K562 (cell line): ENCODE data around the gene RNF41. TPM values are rescaled to one million over a fixed set of nuclear protein-coding genes. Genes with fewer than 3 reads are reported as not detected.

Experiments used
- ATAC-seq: fragments of 200-7000 bp; cut with Tn5 transposase; 3 replicates; pipeline ENCODE4 v1.9.1; 2020; ENCODE audit warnings: moderate library complexity
- BruUV-seq: library from RNA; stranded (reverse); fragments of 400-500 nt; replicated peaks from 2 replicates; lab custom pipeline; 2021; lab: Mats Ljungman, UMichigan
- CTCF ChIA-PET: fragments of 300-600 bp; formaldehyde crosslinking; extraction: SDS; loops from one replicate; lab custom pipeline; 2021; ENCODE audit warnings: low intra/inter-chr PET ratio; lab: Yijun Ruan, JAX
- POLR2A ChIA-PET: fragments of 300-600, 350-650 bp; sonication (Branson Sonifier 250); formaldehyde crosslinking; extraction: SDS; loops from one replicate; lab custom pipeline; 2021; ENCODE audit warnings: antibody characterized with exemption, inconsistent platforms; lab: Yijun Ruan, JAX
- DNase-seq, 4 experiments: peaks; one replicate each; pipeline versions ENCODE4 v3.0.0 to v3.0.0-alpha.2; 2011 to 2018; ENCODE audit warnings: low spot score in 3 of 4, mixed read lengths in 3 of 4; ENCODE audit errors: extremely low read depth in 1 of 4
- FAIRE-seq: peaks from 2 replicates; lab custom pipeline; 2011; peaks lifted over from hg19 to GRCh38; lab: Jason Lieb, UNC
- H2AFZ ChIP-seq: 2 replicates; pipeline ENCODE4 v1.6.0; 2011; ENCODE audit warnings: low read depth, low read length, control low read depth, inconsistent platforms
- H3K27ac ChIP-seq: fragments of 200-600 bp; 3 replicates; pipeline ENCODE4 v1.8.0; 2011; ENCODE audit warnings: low read depth, mild to moderate bottlenecking, control low read depth, inconsistent platforms, low read length, moderate library complexity, mixed read lengths; ENCODE audit errors: extremely low read depth
- H3K27me3 ChIP-seq, 2 experiments: fragments of 300-600 bp in 1 of 2; 2 replicates in 1 of 2; 3 replicates in 1 of 2; pipeline versions ENCODE4 v1.6.0 to v1.8.0; 2011; ENCODE audit warnings: inconsistent platforms in 2 of 2, low read length in 2 of 2, mild to moderate bottlenecking in 1 of 2, mixed read lengths in 1 of 2, moderate library complexity in 1 of 2; ENCODE audit not compliant: control insufficient read depth in 2 of 2, insufficient read depth in 2 of 2
- H3K36me3 ChIP-seq: fragments of 300-600 bp; 3 replicates; pipeline ENCODE4 v1.8.0; 2011; ENCODE audit warnings: mild to moderate bottlenecking, low read length, inconsistent platforms; ENCODE audit not compliant: control insufficient read depth, insufficient read depth
- H3K4me1 ChIP-seq, 2 experiments: fragments of 200-600 bp in 1 of 2; replicated peaks in 1 of 2; 2 replicates in 1 of 2; 3 replicates in 1 of 2; pipeline versions ENCODE4 v1.5.1 to v1.8.0; 2011; ENCODE audit warnings: inconsistent platforms in 2 of 2, low read length in 2 of 2, mild to moderate bottlenecking in 1 of 2, mixed read lengths in 1 of 2, moderate library complexity in 1 of 2; ENCODE audit not compliant: control insufficient read depth in 2 of 2, insufficient read depth in 2 of 2
- H3K4me2 ChIP-seq: 2 replicates; pipeline ENCODE4 v1.6.1; 2011; ENCODE audit warnings: low read length, control low read depth, inconsistent platforms, mixed read lengths; ENCODE audit not compliant: insufficient read depth
- H3K4me3 ChIP-seq: fragments of 200-600 bp; sonication (generic), shearing (Covaris generic); 2 replicates; pipeline ENCODE4 v1.5.1; 2016; ENCODE audit warnings: control low read depth, inconsistent platforms
- H3K79me2 ChIP-seq: fragments of 200-600 bp; 3 replicates; pipeline ENCODE4 v1.8.0; 2011; ENCODE audit warnings: low read length, inconsistent platforms; ENCODE audit not compliant: control insufficient read depth, insufficient read depth
- H3K9ac ChIP-seq, 2 experiments: 2 replicates each; pipeline versions ENCODE4 v1.6.0 to v1.6.1; 2011; ENCODE audit warnings: low read depth in 2 of 2, low read length in 2 of 2, control low read depth in 1 of 2, inconsistent platforms in 1 of 2, mild to moderate bottlenecking in 1 of 2, mixed read lengths in 1 of 2; ENCODE audit not compliant: insufficient read depth in 1 of 2
- H3K9me1 ChIP-seq: one replicate; pipeline ENCODE4 v1.6.0; 2011; ENCODE audit warnings: inconsistent platforms, mild to moderate bottlenecking, low read length, moderate library complexity; ENCODE audit not compliant: control insufficient read depth, insufficient read depth
- H3K9me3 ChIP-seq: replicated peaks from 2 replicates; pipeline ENCODE4 v1.5.1; 2011; ENCODE audit warnings: low read depth, low read length, inconsistent platforms; ENCODE audit not compliant: control insufficient read depth, insufficient read depth
- H4K20me1 ChIP-seq: replicated peaks from 2 replicates; pipeline ENCODE4 v1.6.1; 2011; ENCODE audit warnings: low read length, inconsistent platforms, mixed read lengths; ENCODE audit not compliant: control insufficient read depth, insufficient read depth
- EGR1 ChIP-seq: fragments of 450-650 bp; conservative IDR thresholded peaks from 2 replicates; pipeline ENCODE4 v1.6.1; 2017; ENCODE audit warnings: mild to moderate bottlenecking
- EP400 ChIP-seq: fragments of 450-650 bp; IDR thresholded peaks from 2 replicates; pipeline ENCODE4 v1.6.1; 2017; ENCODE audit warnings: antibody characterized with exemption, mild to moderate bottlenecking, moderate library complexity
- GATA2 ChIP-seq: sonication (generic); formaldehyde crosslinking; IDR thresholded peaks from 2 replicates; pipeline ENCODE4 v1.4.0; 2020; ENCODE audit warnings: mild to moderate bottlenecking, missing genetic modification reagents
- ZNF224 ChIP-seq: sonication (generic); formaldehyde crosslinking; IDR thresholded peaks from 2 replicates; pipeline ENCODE4 v1.8.0; 2022; ENCODE audit warnings: mild to moderate bottlenecking, missing genetic modification reagents
- ZNF444 ChIP-seq: fragments of 250-450 bp; sonication (Bioruptor Pico); IDR thresholded peaks from 2 replicates; pipeline ENCODE4 v1.4.0; 2020; ENCODE audit warnings: mild to moderate bottlenecking, moderate library complexity
- WGBS: fragments of 100-300 bp; shearing (Covaris generic); methylation state at CpG from one replicate; pipeline ENCODE4 v1.1.6; 2016; ENCODE audit warnings: low coverage, mixed read lengths; ENCODE audit not compliant: insufficient coverage; ENCODE audit errors: missing lambda C conversion rate; 5-methylcytosine and 5-hydroxymethylcytosine counted together
- in situ Hi-C: fragments of 300-500 bp; cut with MboI; formaldehyde crosslinking; loops from 4 replicates; pipeline ENCODE4 v1.15.0; 2018; ENCODE audit warnings: inconsistent platforms, mixed read lengths
- intact Hi-C: fragments of 100-400 bp; cut with micrococcal nuclease; formaldehyde crosslinking; loops from 2 replicates; pipeline ENCODE4 v1.14.2; 2022
- polyA plus RNA-seq, 8 experiments: library from polyadenylated mRNA; depleted of rRNA in 4 of 8; stranded (reverse) in 5 of 8; unstranded in 3 of 8; fragments of >200 nt; fragmentation: Nextera tagmentation in 2 of 8; fragmentation: Illumina TruSeq in 1 of 8; extraction: Ambion mirVana in 2 of 8; extraction: Trizol in 1 of 8; gene quantifications; 2 replicates each; pipeline versions ENCODE4 v1.2.1 to v1.2.3, GENCODE V29; 2011 to 2014; ENCODE audit warnings: inconsistent platforms in 1 of 8, missing spikeins in 1 of 8
- total RNA-seq, 7 experiments: library from RNA; depleted of rRNA in 6 of 7; stranded (reverse); fragments of >200 nt in 6 of 7; fragmentation: Illumina TruSeq in 2 of 7; extraction: Trizol in 2 of 7; gene quantifications; 2 replicates each; pipeline versions ENCODE4 v1.2.1 to v1.2.3, GENCODE V29; 2011 to 2021; ENCODE audit warnings: low replicate concordance in 1 of 7
- TF ChIP-seq, protein P1 (sequence below), 2 experiments: IDR thresholded peaks; 2 replicates each; pipeline ENCODE4 v1.6.1; 2012; ENCODE audit warnings: improper control_type of control experiment in 2 of 2, low read depth in 2 of 2, low read length in 2 of 2, borderline replicate concordance in 1 of 2

The RNF41 gene
- total and polyA plus RNA-seq, 9 of the 15 experiments (the other 6 are each of a cell fraction or from before 2014, with no cell fraction given), result 28.2 to 46.8 (median 33.8) TPM

DNA sequence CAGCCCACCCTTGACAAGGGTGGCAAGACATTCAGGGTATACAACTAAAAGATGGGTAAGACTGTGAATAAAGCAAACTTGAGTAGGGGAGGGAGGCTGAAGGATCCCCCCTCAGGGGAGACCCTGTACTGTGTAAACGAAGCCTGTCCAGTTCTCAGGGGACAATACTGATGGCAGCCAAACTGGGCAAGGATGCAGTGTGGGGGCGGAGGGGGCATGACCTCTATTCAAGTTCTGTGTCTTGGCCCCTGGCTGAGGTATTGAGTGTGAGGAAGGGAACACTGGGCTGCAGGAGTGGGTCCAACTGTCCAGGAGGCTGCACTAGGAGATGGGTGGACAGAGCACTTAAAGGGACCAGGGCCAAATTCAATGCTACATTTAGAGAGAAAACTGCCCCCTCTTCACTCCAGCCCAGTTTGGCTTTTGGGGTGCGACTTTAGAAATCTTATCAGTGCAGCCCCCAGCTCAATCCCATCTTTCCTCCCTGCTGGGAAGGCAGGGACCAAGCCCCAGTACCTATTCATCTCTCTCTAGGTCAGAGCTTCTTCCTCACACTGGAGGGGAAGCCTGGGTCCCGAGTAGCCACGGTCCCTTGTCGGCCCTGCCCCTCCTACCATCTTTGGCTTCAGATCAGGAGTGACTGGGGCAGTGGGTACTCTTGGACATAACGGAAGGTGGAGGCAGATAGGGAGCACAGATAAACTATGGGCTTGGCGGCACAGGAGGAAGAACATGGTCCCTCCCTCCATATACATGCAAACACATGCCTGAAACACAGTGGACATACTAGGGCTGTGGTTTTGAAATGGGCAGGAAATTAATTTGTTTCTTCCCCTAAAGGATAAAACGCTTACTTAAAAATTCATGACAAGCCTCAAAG lies 19.9 kb upstream of the RNF41 start:
- H3K27me3 ChIP-seq, result no peaks in the 10 kb centered on the region
- intact Hi-C loops, result no loop called here
- WGBS, result 69% methylated on average over 8 of the region's 9 CpGs
- no peak overlapping the region for H3K27ac ChIP-seq
- H3K9me3 ChIP-seq, result no peaks in the 10 kb centered on the region
- no TSS peak for BruUV-seq
- no peak overlapping the region for H3K4me3 ChIP-seq
- no peak overlapping the region for H3K4me2 ChIP-seq
- peak overlapping the region in 1 of 2 experiments; percentile 24; a peak in 1 of 4 replicates for H3K9ac ChIP-seq
- H3K4me1 ChIP-seq, result peaks cover 30 to 43% of the 10 kb centered on the region in 2 experiments
- no peaks in the 10 kb centered on the region for H3K79me2 ChIP-seq
- ChIA-PET CTCF (no interaction called here), POLR2A (interaction anchor here (1.0 kb wide), 2 partner anchors 9 to 10 kb away, joined by 3 to 4 read pairs; no protein-coding TSS in a partner anchor)
- in situ Hi-C loops, result no loop called here
- DNase-seq, result no peak
- no peaks in the 10 kb centered on the region for H3K9me1 ChIP-seq
- H2AFZ ChIP-seq, result no peak overlapping the region
- H3K36me3 ChIP-seq, result peaks cover 70% of the 10 kb centered on the region; the same call in 2 of the 3 replicates
- TF ChIP-seq GATA2 (CRISPR knock-in tag) (peak; percentile 32; the same call in 1 of the 2 replicates), ZNF224 (no peak), EGR1 (peak; percentile 61), EP400 (no peak), ZNF444 (CRISPR knock-in tag) (no peak)
- TF ChIP-seq, protein P1, sequence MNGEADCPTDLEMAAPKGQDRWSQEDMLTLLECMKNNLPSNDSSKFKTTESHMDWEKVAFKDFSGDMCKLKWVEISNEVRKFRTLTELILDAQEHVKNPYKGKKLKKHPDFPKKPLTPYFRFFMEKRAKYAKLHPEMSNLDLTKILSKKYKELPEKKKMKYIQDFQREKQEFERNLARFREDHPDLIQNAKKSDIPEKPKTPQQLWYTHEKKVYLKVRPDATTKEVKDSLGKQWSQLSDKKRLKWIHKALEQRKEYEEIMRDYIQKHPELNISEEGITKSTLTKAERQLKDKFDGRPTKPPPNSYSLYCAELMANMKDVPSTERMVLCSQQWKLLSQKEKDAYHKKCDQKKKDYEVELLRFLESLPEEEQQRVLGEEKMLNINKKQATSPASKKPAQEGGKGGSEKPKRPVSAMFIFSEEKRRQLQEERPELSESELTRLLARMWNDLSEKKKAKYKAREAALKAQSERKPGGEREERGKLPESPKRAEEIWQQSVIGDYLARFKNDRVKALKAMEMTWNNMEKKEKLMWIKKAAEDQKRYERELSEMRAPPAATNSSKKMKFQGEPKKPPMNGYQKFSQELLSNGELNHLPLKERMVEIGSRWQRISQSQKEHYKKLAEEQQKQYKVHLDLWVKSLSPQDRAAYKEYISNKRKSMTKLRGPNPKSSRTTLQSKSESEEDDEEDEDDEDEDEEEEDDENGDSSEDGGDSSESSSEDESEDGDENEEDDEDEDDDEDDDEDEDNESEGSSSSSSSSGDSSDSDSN (IDR thresholded peaks at IDR 0.05; ENCODE audit: borderline replicate concordance in 1 of 2, low read depth in 2 of 2, low read length in 2 of 2), result no peak
- ATAC-seq, result no peak
- no peaks in the 10 kb centered on the region for H4K20me1 ChIP-seq
- no peak for FAIRE-seq
